K562 (cell line): ENCODE measurements around the gene HMCN1.

Source experiments
- BRCA1 ChIP-seq, 2 experiments: fragments of 450-650 bp in 1 of 2; sonication (generic) in 1 of 2; formaldehyde crosslinking in 1 of 2; IDR thresholded peaks; 2 replicates each; pipeline versions ENCODE4 v1.5.0 to v1.6.1; 2017 to 2020; ENCODE audit warnings: mild to moderate bottlenecking in 1 of 2, missing genetic modification reagents in 1 of 2
- BRD4 ChIP-seq: fragments of 200-600 bp; sonication (generic); IDR thresholded peaks from 2 replicates; pipeline ENCODE4 v1.6.1; 2017; ENCODE audit warnings: inconsistent platforms
- CTCF ChIP-seq, 3 experiments: IDR thresholded peaks in 2 of 3; conservative IDR thresholded peaks in 1 of 3; 2 replicates each; pipeline ENCODE4 v1.5.1; 2011 to 2012; ENCODE audit warnings: low read length in 3 of 3, mild to moderate bottlenecking in 3 of 3, control low read depth in 2 of 3, improper control_type of control experiment in 1 of 3, inconsistent platforms in 1 of 3, low read depth in 1 of 3, mixed read lengths in 1 of 3, moderate library complexity in 1 of 3; ENCODE audit not compliant: insufficient read depth in 2 of 3
- E2F6 ChIP-seq, 2 experiments: IDR thresholded peaks; 2 replicates each; pipeline ENCODE4 v1.6.1; 2011; ENCODE audit warnings: borderline replicate concordance in 1 of 2, control low read depth in 1 of 2, low read depth in 1 of 2, low read length in 1 of 2, mild to moderate bottlenecking in 1 of 2, mixed read lengths in 1 of 2, moderate library complexity in 1 of 2; ENCODE audit not compliant: insufficient read depth in 1 of 2, insufficient read length in 1 of 2, poor library complexity in 1 of 2, severe bottlenecking in 1 of 2; ENCODE audit errors: extremely low read depth in 1 of 2
- EGR1 ChIP-seq: fragments of 450-650 bp; conservative IDR thresholded peaks from 2 replicates; pipeline ENCODE4 v1.6.1; 2017; ENCODE audit warnings: mild to moderate bottlenecking
- ELK1 ChIP-seq: sonication (generic); formaldehyde crosslinking; IDR thresholded peaks from 2 replicates; pipeline ENCODE4 v1.8.1; 2022; ENCODE audit warnings: missing genetic modification reagents
- EP300 ChIP-seq: IDR thresholded peaks from 2 replicates; pipeline ENCODE4 v1.6.1; 2012; ENCODE audit warnings: low read length, improper control_type of control experiment
- MAFK ChIP-seq: IDR thresholded peaks from 2 replicates; pipeline ENCODE4 v1.6.1; 2011; ENCODE audit warnings: low read length, improper control_type of control experiment
- MAZ ChIP-seq, 2 experiments: fragments of 450-650 bp in 1 of 2; sonication (generic) in 1 of 2; formaldehyde crosslinking; IDR thresholded peaks in 1 of 2; conservative IDR thresholded peaks in 1 of 2; 2 replicates each; pipeline versions ENCODE4 v1.4.0 to v1.5.0; 2020; ENCODE audit warnings: mild to moderate bottlenecking in 1 of 2, missing genetic modification reagents in 1 of 2
- SRF ChIP-seq, 2 experiments: fragments of 250-450, 450-650 bp in 1 of 2; sonication (Bioruptor Pico) in 1 of 2; sonication (generic) in 1 of 2; formaldehyde crosslinking; IDR thresholded peaks; 2 replicates each; pipeline versions ENCODE4 v1.5.0 to v1.5.1; 2020 to 2022; ENCODE audit warnings: mild to moderate bottlenecking in 1 of 2, missing genetic modification reagents in 1 of 2
- TEAD1 ChIP-seq, 2 experiments: fragments of 450-650 bp in 1 of 2; sonication (generic) in 1 of 2; formaldehyde crosslinking; IDR thresholded peaks; 2 replicates each; pipeline versions ENCODE4 v1.4.0 to v1.8.0; 2020 to 2022; ENCODE audit warnings: mild to moderate bottlenecking in 2 of 2, missing genetic modification reagents in 1 of 2
- ZNF217 ChIP-seq: sonication (generic); formaldehyde crosslinking; IDR thresholded peaks from 2 replicates; pipeline ENCODE4 v1.8.0; 2022; ENCODE audit warnings: mild to moderate bottlenecking, missing genetic modification reagents
- ZNF232 ChIP-seq: sonication (generic); formaldehyde crosslinking; IDR thresholded peaks from 2 replicates; pipeline ENCODE4 v1.8.0; 2022; ENCODE audit warnings: mild to moderate bottlenecking, missing genetic modification reagents
- ZNF79 ChIP-seq: fragments of 250-450 bp; sonication (Bioruptor Pico); IDR thresholded peaks from 2 replicates; pipeline ENCODE4 v1.4.0; 2020; ENCODE audit warnings: low read depth, mild to moderate bottlenecking, moderate library complexity

- TF ChIP-seq SRF (CRISPR knock-in tag; IDR thresholded peaks at IDR 0.05) (no peak), MAFK (no peak), BRD4 (no peak), EGR1 (no peak), EP300 (no peak), MAZ (CRISPR knock-in tag; conservative IDR thresholded peaks at IDR 0.05 in 1 of 2, IDR thresholded peaks at IDR 0.05 in 1 of 2) (no peak), TEAD1 (CRISPR knock-in tag; IDR thresholded peaks at IDR 0.05) (no peak), ELK1 (CRISPR knock-in tag) (no peak), CTCF (IDR thresholded peaks at IDR 0.05 in 2 of 3, conservative IDR thresholded peaks at IDR 0.05 in 1 of 3; ENCODE audit: insufficient read depth in 2 of 3, low read depth in 1 of 3, low read length in 3 of 3) (no peak), BRCA1 (IDR thresholded peaks at IDR 0.05) (no peak), BRCA1 (CRISPR knock-in tag; IDR thresholded peaks at IDR 0.05) (no peak), ZNF79 (CRISPR knock-in tag) (no peak), E2F6 (IDR thresholded peaks at IDR 0.05; ENCODE audit: borderline replicate concordance in 1 of 2, extremely low read depth in 1 of 2, insufficient read depth in 1 of 2, insufficient read length in 1 of 2, low read depth in 1 of 2, low read length in 1 of 2, poor library complexity in 1 of 2, severe bottlenecking in 1 of 2) (no peak), ZNF217 (CRISPR knock-in tag) (no peak), ZNF232 (CRISPR knock-in tag) (no peak)
Observed at GRCh38 chr1:185987611-185988321, 253.6 kb downstream of the HMCN1 start.
